HepG2 (cell line): ENCODE results near the gene KIAA1549. TPM values are rescaled to one million over a fixed set of nuclear protein-coding genes. Genes with fewer than 3 reads are reported as not detected.

Experiments used
- ATAC-seq: fragments of 200-7000 bp; cut with Tn5 transposase; 3 replicates; pipeline ENCODE4 v1.9.1; 2020; ENCODE audit warnings: mild to moderate bottlenecking, moderate library complexity
- BruUV-seq: library from RNA; stranded (reverse); fragments of 400-500 nt; replicated peaks from 2 replicates; lab custom pipeline; 2021; lab: Mats Ljungman, UMichigan
- CTCF ChIA-PET: fragments of 300-600 bp; formaldehyde crosslinking; extraction: SDS; loops from one replicate; lab custom pipeline; 2021; ENCODE audit warnings: low total read pairs, inconsistent platforms, low intra/inter-chr PET ratio; lab: Yijun Ruan, JAX
- POLR2A ChIA-PET: fragments of 350-600 bp; sonication (Branson Sonifier 250); formaldehyde crosslinking; loops from one replicate; lab custom pipeline; 2020; ENCODE audit warnings: antibody characterized with exemption, inconsistent platforms; lab: Yijun Ruan, JAX
- DNase-seq: peaks from one replicate; pipeline ENCODE4 v3.0.0-alpha.2; 2015; ENCODE audit warnings: low spot score
- FAIRE-seq: peaks from 3 replicates; lab custom pipeline; 2011; peaks lifted over from hg19 to GRCh38; lab: Jason Lieb, UNC
- H2AFZ ChIP-seq: one replicate; pipeline ENCODE4 v1.6.1; 2011; ENCODE audit warnings: low read length, inconsistent platforms
- H3K27ac ChIP-seq: fragments of 300-600 bp; 3 replicates; pipeline ENCODE4 v1.8.0; 2011; ENCODE audit warnings: mixed run types, mild to moderate bottlenecking, mixed read lengths, low read length, inconsistent platforms; ENCODE audit not compliant: insufficient read depth; ENCODE audit errors: extremely low read length
- H3K27me3 ChIP-seq, 2 experiments: fragments of 200-600 bp in 1 of 2; 2 replicates in 1 of 2; 3 replicates in 1 of 2; pipeline versions ENCODE4 v1.6.0 to v1.8.0; 2011; ENCODE audit warnings: low read length in 2 of 2, mild to moderate bottlenecking in 2 of 2, moderate library complexity in 2 of 2, inconsistent platforms in 1 of 2; ENCODE audit not compliant: insufficient read depth in 2 of 2, control insufficient read depth in 1 of 2
- H3K36me3 ChIP-seq, 2 experiments: fragments of 200-600 bp in 1 of 2; replicated peaks in 1 of 2; 2 replicates in 1 of 2; 3 replicates in 1 of 2; pipeline versions ENCODE4 v1.5.1 to v1.8.0; 2011; ENCODE audit warnings: low read length in 2 of 2, inconsistent platforms in 1 of 2; ENCODE audit not compliant: insufficient read depth in 2 of 2, control insufficient read depth in 1 of 2
- H3K4me1 ChIP-seq: 2 replicates; pipeline ENCODE4 v1.5.1; 2012; ENCODE audit warnings: low read length, inconsistent platforms; ENCODE audit not compliant: insufficient read depth
- H3K4me2 ChIP-seq: 2 replicates; pipeline ENCODE4 v1.6.0; 2011; ENCODE audit warnings: low read depth, low read length, inconsistent platforms
- H3K4me3 ChIP-seq, 3 experiments: fragments of 200-600 bp in 1 of 3; sonication (generic), shearing (Covaris generic) in 1 of 3; replicated peaks in 1 of 3; 2 replicates each; pipeline ENCODE4 v1.5.1; 2011 to 2016; ENCODE audit warnings: low read length in 3 of 3, inconsistent platforms in 2 of 3, low read depth in 2 of 3, mild to moderate bottlenecking in 2 of 3, control low read depth in 1 of 3, mixed read lengths in 1 of 3; ENCODE audit not compliant: insufficient read depth in 1 of 3
- H3K79me2 ChIP-seq: one replicate; pipeline ENCODE4 v1.6.1; 2011; ENCODE audit warnings: low read length, inconsistent platforms; ENCODE audit not compliant: insufficient read depth
- H3K9ac ChIP-seq: 2 replicates; pipeline ENCODE4 v1.6.0; 2011; ENCODE audit warnings: mild to moderate bottlenecking, low read depth, low read length, inconsistent platforms; ENCODE audit not compliant: insufficient read depth
- H3K9me3 ChIP-seq: 2 replicates; pipeline ENCODE4 v1.5.1; 2012; ENCODE audit warnings: mild to moderate bottlenecking, low read length
- H4K20me1 ChIP-seq: 2 replicates; pipeline ENCODE4 v1.6.0; 2011; ENCODE audit warnings: inconsistent platforms, mild to moderate bottlenecking, low read length, moderate library complexity; ENCODE audit not compliant: insufficient read depth
- ARID2 ChIP-seq: sonication (generic); formaldehyde crosslinking; IDR thresholded peaks from 2 replicates; pipeline ENCODE4 v1.8.1; 2022; ENCODE audit warnings: mild to moderate bottlenecking, missing genetic modification reagents, borderline replicate concordance
- DNMT3B ChIP-seq: conservative IDR thresholded peaks from 2 replicates; pipeline ENCODE4 v1.6.1; 2016; ENCODE audit warnings: missing biosample characterization, control low read depth
- ELF1 ChIP-seq: sonication (generic); formaldehyde crosslinking; IDR thresholded peaks from 2 replicates; pipeline ENCODE4 v1.4.0; 2020; ENCODE audit warnings: missing genetic modification reagents
- FLYWCH1 ChIP-seq: sonication (generic); formaldehyde crosslinking; IDR thresholded peaks from 2 replicates; pipeline ENCODE4 v1.8.1; 2023; ENCODE audit warnings: mild to moderate bottlenecking, missing genetic modification reagents
- MED8 ChIP-seq: sonication (generic); formaldehyde crosslinking; IDR thresholded peaks from 2 replicates; pipeline ENCODE4 v1.8.1; 2023; ENCODE audit warnings: mild to moderate bottlenecking, missing genetic modification reagents; ENCODE audit not compliant: insufficient replicate concordance
- MEF2D ChIP-seq: sonication (generic); formaldehyde crosslinking; IDR thresholded peaks from 2 replicates; pipeline ENCODE4 v1.5.1; 2020; ENCODE audit warnings: mild to moderate bottlenecking, missing genetic modification reagents
- MLX ChIP-seq: IDR thresholded peaks from 2 replicates; pipeline ENCODE4 v1.6.1; 2016
- MYC ChIP-seq: sonication (generic); formaldehyde crosslinking; IDR thresholded peaks from 2 replicates; pipeline ENCODE4 v1.9.0; 2021; ENCODE audit warnings: missing genetic modification reagents, borderline replicate concordance
- SAP130 ChIP-seq: IDR thresholded peaks from 2 replicates; pipeline ENCODE4 v1.6.1; 2016; ENCODE audit warnings: low read depth
- SMARCE1 ChIP-seq: fragments of 450-650 bp; IDR thresholded peaks from 2 replicates; pipeline ENCODE4 v1.6.1; 2017; ENCODE audit warnings: borderline replicate concordance
- SPEN ChIP-seq: sonication (generic); formaldehyde crosslinking; IDR thresholded peaks from 2 replicates; pipeline ENCODE4 v1.5.1; 2020; ENCODE audit warnings: low read depth, mild to moderate bottlenecking, missing genetic modification reagents
- TIGD3 ChIP-seq: sonication (generic); formaldehyde crosslinking; IDR thresholded peaks from 2 replicates; pipeline ENCODE4 v1.5.1; 2020; ENCODE audit warnings: mild to moderate bottlenecking, missing genetic modification reagents, borderline replicate concordance
- YY1 ChIP-seq: IDR thresholded peaks from 2 replicates; pipeline ENCODE4 v1.6.1; 2011; ENCODE audit warnings: low read length, low read depth, moderate library complexity, mild to moderate bottlenecking; ENCODE audit not compliant: insufficient read depth, insufficient replicate concordance
- ZNF12 ChIP-seq: sonication (generic); formaldehyde crosslinking; IDR thresholded peaks from 2 replicates; pipeline ENCODE4 v1.5.0; 2020; ENCODE audit warnings: missing genetic modification reagents
- ZNF275 ChIP-seq: sonication (generic); formaldehyde crosslinking; IDR thresholded peaks from 2 replicates; pipeline ENCODE4 v1.8.0; 2022; ENCODE audit warnings: missing genetic modification reagents, mild to moderate bottlenecking, inconsistent platforms, borderline replicate concordance
- ZNF678 ChIP-seq: sonication (generic); formaldehyde crosslinking; IDR thresholded peaks from 2 replicates; pipeline ENCODE4 v1.4.0; 2020; ENCODE audit warnings: mild to moderate bottlenecking, missing genetic modification reagents
- ZNF746 ChIP-seq: sonication (generic); formaldehyde crosslinking; IDR thresholded peaks from 2 replicates; pipeline ENCODE4 v1.8.0; 2022; ENCODE audit warnings: mild to moderate bottlenecking, missing genetic modification reagents
- ZNF777 ChIP-seq: sonication (generic); formaldehyde crosslinking; IDR thresholded peaks from 2 replicates; pipeline ENCODE4 v1.4.0; 2020; ENCODE audit warnings: missing genetic modification reagents
- ZSCAN31 ChIP-seq: sonication (generic); formaldehyde crosslinking; IDR thresholded peaks from 2 replicates; pipeline ENCODE4 v1.5.0; 2020; ENCODE audit warnings: low read depth, mild to moderate bottlenecking, missing genetic modification reagents
- WGBS: methylation state at CpG from one replicate; pipeline ENCODE4 v1.1.6; 2017; ENCODE audit warnings: low lambda C conversion rate; 5-methylcytosine and 5-hydroxymethylcytosine counted together
- in situ Hi-C: cut with HindIII; loops from 2 replicates; pipeline ENCODE4 v1.10.0; 2017; ENCODE audit warnings: low pct_unique_long_range_greater_than_20kb; ENCODE audit not compliant: extremely low pct_ligation_motif_present
- intact Hi-C: fragments of 100-400 bp; cut with micrococcal nuclease; formaldehyde crosslinking; loops from one replicate; pipeline ENCODE4 v1.10.0; 2022; ENCODE audit not compliant: unreplicated experiment
- polyA plus RNA-seq, 8 experiments: library from polyadenylated mRNA; depleted of rRNA in 3 of 8; stranded (reverse) in 7 of 8; unstranded in 1 of 8; fragments of >200 nt; fragmentation: Illumina TruSeq in 4 of 8; extraction: Trizol in 4 of 8; gene quantifications; 2 replicates each; pipeline versions ENCODE4 v1.2.1 to v1.2.3, GENCODE V29; 2011 to 2016; ENCODE audit warnings: low read depth in 4 of 8, missing spikeins in 1 of 8, mixed read lengths in 1 of 8; ENCODE audit not compliant: insufficient read depth in 1 of 8
- total RNA-seq, 5 experiments: library from RNA; depleted of rRNA; stranded (reverse); fragments of >200 nt; fragmentation: Illumina TruSeq; extraction: Trizol; gene quantifications; 2 replicates each; pipeline ENCODE4 v1.2.3, GENCODE V29; 2016; ENCODE audit warnings: low read depth in 1 of 5

The KIAA1549 gene
- total and polyA plus RNA-seq, 2 of the 13 experiments (the other 11 are each of a cell fraction or from before 2014, with no cell fraction given): 1.1 to 1.8 TPM

GRCh38 chr7:138919911-138920310, 61.3 kb downstream of the KIAA1549 start:
- FAIRE-seq (no peak), ATAC-seq (no peak), DNase-seq (no peak)
- intact Hi-C loops: no loop called here
- ChIA-PET CTCF (no interaction called here), POLR2A (no interaction called here)
- no peaks in the 10 kb centered on the region for H3K4me1 ChIP-seq
- 87% methylated on average over 5 of the region's 5 CpGs for WGBS
- H3K4me2 ChIP-seq: no peak overlapping the region
- no TSS peak for BruUV-seq
- no peaks in the 10 kb centered on the region for H3K79me2 ChIP-seq
- no peak overlapping the region for H2AFZ ChIP-seq
- no peak overlapping the region for H3K4me3 ChIP-seq
- in situ Hi-C loops: no loop called here
- no peak overlapping the region for H3K9ac ChIP-seq
- no peaks in the 10 kb centered on the region; a peak in 1 of 5 replicates for H3K36me3 ChIP-seq
- H3K27ac ChIP-seq: no peak overlapping the region
- no peaks in the 10 kb centered on the region for H4K20me1 ChIP-seq
- TF ChIP-seq ZNF777 (no peak), MLX (no peak), DNMT3B (CRISPR knock-in tag) (no peak), ZNF12 (CRISPR knock-in tag) (no peak), ZSCAN31 (CRISPR knock-in tag) (no peak), FLYWCH1 (no peak)
- H3K27me3 ChIP-seq: no peaks in the 10 kb centered on the region
- no peaks in the 10 kb centered on the region for H3K9me3 ChIP-seq

GRCh38 chr7:138919216-138919615, 62.0 kb downstream of the KIAA1549 start:
- DNase-seq: no peak
- Histone ChIP-seq H4K20me1 (no peaks in the 10 kb centered on the region), H3K4me1 (no peaks in the 10 kb centered on the region), H2AFZ (no peak overlapping the region), H3K9ac (no peak overlapping the region), H3K4me3 (no peak overlapping the region), H3K9me3 (no peaks in the 10 kb centered on the region), H3K36me3 (no peaks in the 10 kb centered on the region; a peak in 1 of 5 replicates), H3K79me2 (no peaks in the 10 kb centered on the region), H3K27me3 (no peaks in the 10 kb centered on the region), H3K27ac (no peak overlapping the region), H3K4me2 (no peak overlapping the region)
- FAIRE-seq: no peak
- TF ChIP-seq SMARCE1: no peak
- TF ChIP-seq MED8 (CRISPR knock-in tag): no peak
- no peak for TF ChIP-seq YY1
- no peak for TF ChIP-seq ZNF678
- TF ChIP-seq ARID2: no peak
- no peak for TF ChIP-seq SPEN (CRISPR knock-in tag)
- no peak for TF ChIP-seq ELF1
- TF ChIP-seq TIGD3 (CRISPR knock-in tag): no peak
- no peak for TF ChIP-seq ZNF275
- no peak for TF ChIP-seq SAP130 (CRISPR knock-in tag)
- TF ChIP-seq ZNF746 (CRISPR knock-in tag): no peak
- TF ChIP-seq MEF2D (CRISPR knock-in tag): no peak
- no peak for TF ChIP-seq MYC
- no peak for ATAC-seq
- intact Hi-C loops (no loop called here), in situ Hi-C loops (no loop called here)
- CTCF ChIA-PET: no interaction called here
- POLR2A ChIA-PET: no interaction called here
- no TSS peak for BruUV-seq
- 91% methylated on average over 9 of the region's 9 CpGs for WGBS
